GM21723 (cell line): ENCODE measurements around the gene RHOG.
"Not testable (repeated sequence)": the region's sequence is repeated elsewhere in the genome, so short reads cannot be mapped to it uniquely, and the experiment has no call there.

Experiments used
- ATAC-seq: cut with Tn5 transposase; IDR thresholded peaks from one replicate; pipeline ENCODE4 v1.9.1; 2021; ENCODE audit warnings: mild to moderate bottlenecking, moderate library complexity; ENCODE audit not compliant: unreplicated experiment

RHOG gene

GRCh38 chr11:3810951-3811350 lies 29.8 kb downstream of the RHOG start:
- ATAC-seq, result no peak

- no peak for ATAC-seq
Measured at GRCh38 chr11:3810446-3810845, 30.3 kb downstream of the RHOG start.

- ATAC-seq, result no peak
Measured at GRCh38 chr11:3809624-3809928, 31.2 kb downstream of the RHOG start.

- ATAC-seq, result peak; percentile 69
Measured at GRCh38 chr11:3808861-3809623, 31.7 kb downstream of the RHOG start.

GRCh38 chr11:3807909-3808860 lies 32.6 kb downstream of the RHOG start, which contains the start of gene PGAP2:
Gene PGAP2, plus strand, starts transcription at chr11:3808560. Its CDS starts 2,700 bp downstream, at chr11:3811260.
- ATAC-seq, result peak; percentile 80

- ATAC-seq, result no peak
Measured at GRCh38 chr11:3803726-3804495, 36.8 kb downstream of the RHOG start.

GRCh38 chr11:3802011-3802790 lies 38.6 kb downstream of the RHOG start:
- ATAC-seq, result no peak

GRCh38 chr11:3799873-3800272 lies 40.9 kb downstream of the RHOG start:
- no peak for ATAC-seq

- ATAC-seq, result no peak
Measured at GRCh38 chr11:3799143-3799542, 41.6 kb downstream of the RHOG start.

- ATAC-seq, result peak; percentile 98
Measured at GRCh38 chr11:3797329-3798090, 43.2 kb downstream of the RHOG start, which contains the start of gene NUP98. Gene NUP98, minus strand, starts transcription at chr11:3797554. Its CDS starts 15,437 bp downstream, at chr11:3782117.

- ATAC-seq, result peak; percentile 25
Measured at GRCh38 chr11:3796801-3797328, 43.9 kb downstream of the RHOG start.

- no peak for ATAC-seq
Measured at GRCh38 chr11:3796346-3796745, 44.4 kb downstream of the RHOG start.

GRCh38 chr11:3796002-3796311 lies 44.8 kb downstream of the RHOG start:
- no peak for ATAC-seq

GRCh38 chr11:3795131-3796001 lies 45.4 kb downstream of the RHOG start:
- ATAC-seq, result no peak

- ATAC-seq, result not testable (repeated sequence)
Measured at GRCh38 chr11:3794387-3794786, 46.4 kb downstream of the RHOG start.

GRCh38 chr11:3786781-3787428 lies 53.9 kb downstream of the RHOG start:
- ATAC-seq, result no peak

GRCh38 chr11:3783611-3784010 lies 57.1 kb downstream of the RHOG start:
- ATAC-seq, result no peak

GRCh38 chr11:3782963-3783362 lies 57.8 kb downstream of the RHOG start:
- ATAC-seq, result no peak
